H9 (cell line): ENCODE measurements around the gene TMEM205. TPM values are rescaled to one million over a fixed set of nuclear protein-coding genes. Genes with fewer than 3 reads are reported as not detected.
"Not testable (repeated sequence)": the region's sequence is repeated elsewhere in the genome, so short reads cannot be mapped to it uniquely, and the experiment has no call there.

Experiments
- DNase-seq: peaks from one replicate; pipeline ENCODE4 v3.0.0-alpha.2; 2017
- H2AFZ ChIP-seq: one replicate; pipeline ENCODE4 v1.6.1; 2013; ENCODE audit warnings: mild to moderate bottlenecking, low read length, control low read depth, moderate library complexity
- H2AK5ac ChIP-seq: 2 replicates; pipeline ENCODE4 v1.6.1; 2013; ENCODE audit warnings: low read length, control low read depth, mixed read lengths; ENCODE audit not compliant: insufficient read length
- H2BK120ac ChIP-seq: one replicate; pipeline ENCODE4 v1.6.1; 2013; ENCODE audit warnings: low read depth, mild to moderate bottlenecking, low read length, control low read depth, inconsistent platforms; ENCODE audit not compliant: poor library complexity, severe bottlenecking
- H2BK12ac ChIP-seq: 2 replicates; pipeline ENCODE4 v1.6.1; 2013; ENCODE audit warnings: low read length, control low read depth, mixed read lengths, low read depth; ENCODE audit not compliant: insufficient read length
- H2BK15ac ChIP-seq: 2 replicates; pipeline ENCODE4 v1.6.1; 2013; ENCODE audit warnings: low read depth, low read length, control low read depth
- H2BK20ac ChIP-seq: one replicate; pipeline ENCODE4 v1.6.1; 2013; ENCODE audit warnings: low read depth, mild to moderate bottlenecking, low read length, control low read depth, inconsistent platforms; ENCODE audit not compliant: poor library complexity, severe bottlenecking
- H2BK5ac ChIP-seq: 2 replicates; pipeline ENCODE4 v1.6.1; 2013; ENCODE audit warnings: low read length, control low read depth, mixed read lengths; ENCODE audit not compliant: insufficient read length
- H3K14ac ChIP-seq: 2 replicates; pipeline ENCODE4 v1.6.1; 2013; ENCODE audit warnings: low read length, control low read depth; ENCODE audit not compliant: insufficient read depth
- H3K18ac ChIP-seq: 2 replicates; pipeline ENCODE4 v1.6.1; 2013; ENCODE audit warnings: low read depth, mild to moderate bottlenecking, mixed read lengths, low read length, control low read depth; ENCODE audit not compliant: insufficient read length
- H3K23ac ChIP-seq: 2 replicates; pipeline ENCODE4 v1.6.1; 2013; ENCODE audit warnings: low read length, control low read depth, mixed read lengths, low read depth; ENCODE audit not compliant: insufficient read length
- H3K23me2 ChIP-seq: 2 replicates; pipeline ENCODE4 v1.6.1; 2013; ENCODE audit warnings: low read depth, mild to moderate bottlenecking, mixed read lengths, low read length, control low read depth; ENCODE audit not compliant: insufficient read length, poor library complexity, severe bottlenecking
- H3K27ac ChIP-seq: 2 replicates; pipeline ENCODE4 v1.5.1; 2013; ENCODE audit warnings: low read length, control low read depth, mixed read lengths, low read depth; ENCODE audit not compliant: insufficient read length
- H3K27me3 ChIP-seq: 2 replicates; pipeline ENCODE4 v1.6.1; 2013; ENCODE audit warnings: low read length, control low read depth, inconsistent platforms; ENCODE audit not compliant: insufficient read depth
- H3K4ac ChIP-seq: 2 replicates; pipeline ENCODE4 v1.6.1; 2013; ENCODE audit warnings: low read depth, mild to moderate bottlenecking, control low read depth, inconsistent platforms, low read length, moderate library complexity
- H3K4me1 ChIP-seq: 2 replicates; pipeline ENCODE4 v1.6.1; 2013; ENCODE audit warnings: low read length, control low read depth, inconsistent platforms; ENCODE audit not compliant: insufficient read depth
- H3K4me2 ChIP-seq: 2 replicates; pipeline ENCODE4 v1.6.1; 2013; ENCODE audit warnings: low read length, control low read depth, mixed read lengths; ENCODE audit not compliant: insufficient read length, insufficient read depth
- H3K56ac ChIP-seq: 2 replicates; pipeline ENCODE4 v1.6.1; 2013; ENCODE audit warnings: low read depth, mild to moderate bottlenecking, mixed read lengths, low read length, control low read depth; ENCODE audit not compliant: insufficient read length
- H3K79me1 ChIP-seq: 2 replicates; pipeline ENCODE4 v1.6.1; 2013; ENCODE audit warnings: low read depth, mild to moderate bottlenecking, moderate library complexity, low read length, control low read depth, inconsistent platforms; ENCODE audit not compliant: insufficient read depth, poor library complexity, severe bottlenecking
- H3K79me2 ChIP-seq: 2 replicates; pipeline ENCODE4 v1.6.1; 2013; ENCODE audit warnings: low read length, control low read depth, inconsistent platforms; ENCODE audit not compliant: insufficient read depth
- H3K9ac ChIP-seq: 2 replicates; pipeline ENCODE4 v1.6.1; 2013; ENCODE audit warnings: low read length, control low read depth, mixed read lengths; ENCODE audit not compliant: insufficient read length; ENCODE audit errors: extremely low read depth
- H3K9me3 ChIP-seq: one replicate; pipeline ENCODE4 v1.6.1; 2013; ENCODE audit warnings: low read depth, low read length, inconsistent platforms; ENCODE audit not compliant: control insufficient read depth
- H3T11ph ChIP-seq: one replicate; pipeline ENCODE4 v1.6.1; 2013; ENCODE audit warnings: mild to moderate bottlenecking, low read length, control low read depth, inconsistent platforms
- H4K20me1 ChIP-seq: one replicate; pipeline ENCODE4 v1.6.1; 2013; ENCODE audit not compliant: control insufficient read depth, insufficient read length, insufficient read depth
- H4K5ac ChIP-seq: 2 replicates; pipeline ENCODE4 v1.6.1; 2013; ENCODE audit warnings: low read depth, mild to moderate bottlenecking, mixed read lengths, low read length, control low read depth; ENCODE audit not compliant: insufficient read length
- H4K8ac ChIP-seq: replicated peaks from 2 replicates; pipeline ENCODE4 v1.6.1; 2013; ENCODE audit warnings: low read length, control low read depth, mixed read lengths, low read depth; ENCODE audit not compliant: insufficient read length
- H4K91ac ChIP-seq: 2 replicates; pipeline ENCODE4 v1.6.1; 2013; ENCODE audit warnings: low read depth, mild to moderate bottlenecking, moderate library complexity, mixed read lengths, low read length, control low read depth; ENCODE audit not compliant: insufficient read length
- H3K27ac Mint-ChIP-seq, 3 experiments: 2 replicates in 2 of 3; 3 replicates in 1 of 3; pipeline ENCODE4 v1.8.0; 2020 to 2021; ENCODE audit warnings: mixed read lengths in 3 of 3, mild to moderate bottlenecking in 1 of 3, moderate library complexity in 1 of 3
- H3K27me3 Mint-ChIP-seq: 2 replicates; pipeline ENCODE4 v1.8.0; 2021; ENCODE audit warnings: low read depth, mild to moderate bottlenecking, moderate library complexity, mixed read lengths
- H3K36me3 Mint-ChIP-seq, 3 experiments: 2 replicates in 2 of 3; 3 replicates in 1 of 3; pipeline ENCODE4 v1.8.0; 2020 to 2021; ENCODE audit warnings: low read depth in 3 of 3, mixed read lengths in 3 of 3; ENCODE audit not compliant: insufficient read depth in 1 of 3
- H3K4me1 Mint-ChIP-seq, 2 experiments: 2 replicates each; pipeline ENCODE4 v1.8.0; 2020; ENCODE audit warnings: mixed read lengths in 2 of 2
- H3K4me3 Mint-ChIP-seq, 2 experiments: 2 replicates in 1 of 2; 3 replicates in 1 of 2; pipeline ENCODE4 v1.8.0; 2020 to 2021; ENCODE audit warnings: mild to moderate bottlenecking in 2 of 2, mixed read lengths in 2 of 2, moderate library complexity in 1 of 2
- H3K9me3 Mint-ChIP-seq, 2 experiments: 2 replicates in 1 of 2; 3 replicates in 1 of 2; pipeline ENCODE4 v1.8.0; 2020; ENCODE audit warnings: mild to moderate bottlenecking in 2 of 2, mixed read lengths in 2 of 2, moderate library complexity in 1 of 2
- CTCF ChIP-seq: fragments of 200-600 bp; sonication (generic); conservative IDR thresholded peaks from 3 replicates; pipeline ENCODE4 v1.8.0; 2021; ENCODE audit warnings: antibody characterized with exemption, mild to moderate bottlenecking
- WGBS: extraction: QIAGEN DNeasy Blood & Tissue Kit; methylation state at CpG from one replicate; pipeline ENCODE4 v1.1.7; 2013; ENCODE audit warnings: missing lambda C conversion rate, low lambda C conversion rate, mixed read lengths; ENCODE audit not compliant: insufficient read length; ENCODE audit errors: extremely low coverage; 5-methylcytosine and 5-hydroxymethylcytosine counted together
- total RNA-seq: library from RNA; stranded (reverse); gene quantifications from 2 replicates; pipeline ENCODE4 v1.2.1, GENCODE V29; 2021

Gene TMEM205
- total RNA-seq, 1 experiment from 2014 or later = 69.7 TPM

- no peak overlapping the region for H3K4me2 ChIP-seq
- no peak overlapping the region for H2AK5ac ChIP-seq
- no peak overlapping the region for H3K14ac ChIP-seq
- peaks cover 7% of the 10 kb centered on the region in 2 experiments for H3K4me1 Mint-ChIP-seq
- H2BK20ac ChIP-seq = no peak overlapping the region
- H3K4ac ChIP-seq = no peak overlapping the region
- H3K4me1 ChIP-seq = no peaks in the 10 kb centered on the region
- no peak overlapping the region for H4K8ac ChIP-seq
- H3K4me3 Mint-ChIP-seq = no peak overlapping the region
- H4K5ac ChIP-seq = no peak overlapping the region
- H3K9ac ChIP-seq = no peak overlapping the region
- no peak for TF ChIP-seq CTCF
- whole genome bisulfite sequencing = no CpG with 5 or more reads among the region's 17 CpGs
- H3K56ac ChIP-seq = no peak overlapping the region
- no peaks in the 10 kb centered on the region; a peak in 1 of 5 replicates for H3K9me3 Mint-ChIP-seq
- DNase-seq = no peak
- H3T11ph ChIP-seq = no peak overlapping the region
- no peaks in the 10 kb centered on the region for H4K20me1 ChIP-seq
- no peak overlapping the region for H2BK12ac ChIP-seq
- H3K79me1 ChIP-seq = no peaks in the 10 kb centered on the region
- no peak overlapping the region for H3K27ac ChIP-seq
- no peak overlapping the region for H3K23ac ChIP-seq
- no peak overlapping the region for H2BK120ac ChIP-seq
- H3K27me3 ChIP-seq = no peaks in the 10 kb centered on the region
- no peaks in the 10 kb centered on the region for H3K79me2 ChIP-seq
- H2BK15ac ChIP-seq = no peak overlapping the region
- H3K18ac ChIP-seq = no peak overlapping the region
- no peak overlapping the region for H4K91ac ChIP-seq
- H3K23me2 ChIP-seq = peaks cover 8% of the 10 kb centered on the region
- no peak overlapping the region for H2BK5ac ChIP-seq
- peaks cover 16 to 46% (median 43%) of the 10 kb centered on the region in 3 experiments for H3K36me3 Mint-ChIP-seq
- H3K27me3 Mint-ChIP-seq = peaks cover 3% of the 10 kb centered on the region; the same call in 1 of the 2 replicates
- no peak overlapping the region for H3K27ac Mint-ChIP-seq
- H2AFZ ChIP-seq = no peak overlapping the region
- no peaks in the 10 kb centered on the region for H3K9me3 ChIP-seq
These were observed 10.5 kb downstream of the TMEM205 start for GRCh38 chr19:11335449-11336146.

DNA sequence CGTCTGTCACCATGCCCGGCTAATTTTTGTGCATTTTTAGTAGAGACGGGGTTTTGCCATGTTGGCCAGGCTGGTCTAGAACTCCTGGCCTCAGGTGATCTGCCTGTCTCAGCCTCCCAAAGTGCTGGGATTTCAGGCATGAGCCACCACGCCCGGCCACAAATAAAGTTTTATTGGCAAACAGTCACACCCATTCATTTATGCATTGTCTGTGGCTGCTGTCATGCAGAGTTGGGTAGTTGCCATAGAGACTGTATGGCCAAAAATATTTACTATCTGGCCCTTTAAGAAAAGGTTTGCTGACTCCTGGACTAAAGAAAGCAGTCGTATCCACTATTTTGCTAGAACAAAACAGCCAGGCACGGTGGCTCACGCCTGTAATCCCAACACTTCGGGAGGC lies 12.2 kb downstream of the TMEM205 start:
- H3K27me3 Mint-ChIP-seq, H3T11ph ChIP-seq, H2AFZ ChIP-seq, H3K4me1 ChIP-seq, H2BK20ac ChIP-seq, H3K4me1 Mint-ChIP-seq, H2BK5ac ChIP-seq, H3K9me3 ChIP-seq, H4K8ac ChIP-seq, H3K18ac ChIP-seq, H3K56ac ChIP-seq, H3K27ac ChIP-seq, H2AK5ac ChIP-seq, H3K9ac ChIP-seq, H3K4ac ChIP-seq, H3K23me2 ChIP-seq, H2BK12ac ChIP-seq, H3K79me1 ChIP-seq, H3K79me2 ChIP-seq, H3K4me2 ChIP-seq, H3K27ac Mint-ChIP-seq, H2BK15ac ChIP-seq, H3K23ac ChIP-seq, H3K27me3 ChIP-seq, DNase-seq, H4K91ac ChIP-seq, H3K9me3 Mint-ChIP-seq, H3K4me3 Mint-ChIP-seq, H2BK120ac ChIP-seq, H3K14ac ChIP-seq, H4K20me1 ChIP-seq, H4K5ac ChIP-seq: not testable (repeated sequence)
- peaks cover 16 to 49% (median 46%) of the 10 kb centered on the region in 3 experiments for H3K36me3 Mint-ChIP-seq
- no CpG with 5 or more reads among the region's 9 CpGs for WGBS
